NT2/D1 (cell line): ENCODE measurements around the gene TXNIP.

ENCODE experiments used
- SUZ12 ChIP-seq: IDR thresholded peaks from 2 replicates; pipeline ENCODE4 v1.6.1; 2011; ENCODE audit not compliant: insufficient read length, insufficient read depth; ENCODE audit errors: extremely low read depth
- YY1 ChIP-seq: IDR thresholded peaks from 2 replicates; pipeline ENCODE4 v1.6.1; 2011; ENCODE audit not compliant: insufficient read length, insufficient read depth
- ZNF274 ChIP-seq: IDR thresholded peaks from 2 replicates; pipeline ENCODE4 v1.6.1; 2011; ENCODE audit warnings: mild to moderate bottlenecking, low read depth, low read length

GRCh38 chr1:145983960-145984830 lies 12.2 kb downstream of the TXNIP start:
- TF ChIP-seq YY1 (no peak), ZNF274 (no peak), SUZ12 (no peak)
